ENCODE results near the gene FGFRL1. TPM values are rescaled to one million over a fixed set of nuclear protein-coding genes. Genes with fewer than 3 reads are reported as not detected.

Gene FGFRL1
- total RNA-seq, 1 donor from 2014 or later, result 59.8 TPM

- peaks cover 7% of the 10 kb centered on the region for H3K9me3 Mint-ChIP-seq (ENCODE audit: unreplicated experiment)
- TF ChIP-seq CTCF (IDR thresholded peaks at IDR 0.05), result no peak
- peaks cover 7% of the 10 kb centered on the region for H3K27me3 Mint-ChIP-seq (ENCODE audit: unreplicated experiment)
- H3K36me3 Mint-ChIP-seq (ENCODE audit: unreplicated experiment), result no peaks in the 10 kb centered on the region
- H3K4me3 Mint-ChIP-seq (ENCODE audit: unreplicated experiment), result no peak overlapping the region
- no peak for DNase-seq (ENCODE audit: extremely low spot score, unreplicated experiment)
- H3K4me1 Mint-ChIP-seq (ENCODE audit: unreplicated experiment), result peaks cover 4% of the 10 kb centered on the region
- no peak overlapping the region for H3K27ac Mint-ChIP-seq (ENCODE audit: unreplicated experiment)
These were observed 6.6 kb upstream of the FGFRL1 start for GRCh38 chr4:1004557-1005485.

- no peak for TF ChIP-seq CTCF (IDR thresholded peaks at IDR 0.05)
- Mint-ChIP-seq H3K27me3 (ENCODE audit: unreplicated experiment) (peaks cover 7% of the 10 kb centered on the region), H3K27ac (ENCODE audit: unreplicated experiment) (no peak overlapping the region), H3K4me1 (ENCODE audit: unreplicated experiment) (peaks cover 8% of the 10 kb centered on the region), H3K36me3 (ENCODE audit: unreplicated experiment) (no peaks in the 10 kb centered on the region), H3K4me3 (ENCODE audit: unreplicated experiment) (no peak overlapping the region), H3K9me3 (ENCODE audit: unreplicated experiment) (peaks cover 7% of the 10 kb centered on the region)
- DNase-seq (ENCODE audit: extremely low spot score, unreplicated experiment), result no peak
These were observed 4.6 kb upstream of the FGFRL1 start for GRCh38 chr4:1006856-1007255.

GRCh38 chr4:1008840-1009541 is 2.4 kb upstream of the FGFRL1 start:
- no peak overlapping the region for H3K27ac Mint-ChIP-seq (ENCODE audit: unreplicated experiment)
- peaks cover 7% of the 10 kb centered on the region for H3K27me3 Mint-ChIP-seq (ENCODE audit: unreplicated experiment)
- DNase-seq (ENCODE audit: extremely low spot score, unreplicated experiment), result no peak
- H3K4me3 Mint-ChIP-seq (ENCODE audit: unreplicated experiment), result peak overlapping the region; percentile 69
- no peaks in the 10 kb centered on the region for H3K36me3 Mint-ChIP-seq (ENCODE audit: unreplicated experiment)
- no peak for TF ChIP-seq CTCF (IDR thresholded peaks at IDR 0.05)
- peaks cover 12% of the 10 kb centered on the region for H3K4me1 Mint-ChIP-seq (ENCODE audit: unreplicated experiment)
- H3K9me3 Mint-ChIP-seq (ENCODE audit: unreplicated experiment), result peaks cover 7% of the 10 kb centered on the region

GRCh38 chr4:1009542-1010394 is 1.7 kb upstream of the FGFRL1 start:
- peaks cover 15% of the 10 kb centered on the region for H3K4me1 Mint-ChIP-seq (ENCODE audit: unreplicated experiment)
- peak overlapping the region; percentile 74 for H3K4me3 Mint-ChIP-seq (ENCODE audit: unreplicated experiment)
- H3K27ac Mint-ChIP-seq (ENCODE audit: unreplicated experiment), result no peak overlapping the region
- peaks cover 7% of the 10 kb centered on the region for H3K27me3 Mint-ChIP-seq (ENCODE audit: unreplicated experiment)
- peak; percentile 34 for TF ChIP-seq CTCF (IDR thresholded peaks at IDR 0.05)
- H3K36me3 Mint-ChIP-seq (ENCODE audit: unreplicated experiment), result no peaks in the 10 kb centered on the region
- peaks cover 7% of the 10 kb centered on the region for H3K9me3 Mint-ChIP-seq (ENCODE audit: unreplicated experiment)
- DNase-seq (ENCODE audit: extremely low spot score, unreplicated experiment), result no peak
